HG02884 (cell line): ENCODE measurements around the gene ADAR.

ENCODE experiments used
- ATAC-seq: cut with Tn5 transposase; IDR thresholded peaks from one replicate; pipeline ENCODE4 v1.9.1; 2021; ENCODE audit warnings: mild to moderate bottlenecking, moderate library complexity; ENCODE audit not compliant: unreplicated experiment

ADAR gene

DNA sequence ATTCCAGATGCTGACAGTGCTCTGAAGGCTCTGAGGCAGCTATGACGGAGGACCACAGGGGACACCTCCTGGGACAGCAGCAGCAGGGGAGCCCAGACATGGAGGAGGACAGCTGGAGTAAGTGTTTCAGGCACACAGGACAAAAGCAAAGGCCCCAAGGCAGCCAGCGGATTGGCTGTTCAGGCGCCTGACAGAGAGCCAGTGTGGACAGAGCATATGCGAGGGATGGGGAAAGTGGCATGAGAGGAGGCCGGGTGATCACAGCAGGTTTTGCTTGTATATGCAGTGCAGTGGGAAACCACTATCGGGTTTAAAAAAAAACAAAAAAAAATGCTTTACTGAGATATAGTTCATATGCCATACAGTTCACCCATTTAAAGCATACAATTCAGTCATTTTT is 21.3 kb downstream of the ADAR start:
- no peak for ATAC-seq

GRCh38 chr1:154586231-154586630 is 21.8 kb downstream of the ADAR start:
- no peak for ATAC-seq

DNA sequence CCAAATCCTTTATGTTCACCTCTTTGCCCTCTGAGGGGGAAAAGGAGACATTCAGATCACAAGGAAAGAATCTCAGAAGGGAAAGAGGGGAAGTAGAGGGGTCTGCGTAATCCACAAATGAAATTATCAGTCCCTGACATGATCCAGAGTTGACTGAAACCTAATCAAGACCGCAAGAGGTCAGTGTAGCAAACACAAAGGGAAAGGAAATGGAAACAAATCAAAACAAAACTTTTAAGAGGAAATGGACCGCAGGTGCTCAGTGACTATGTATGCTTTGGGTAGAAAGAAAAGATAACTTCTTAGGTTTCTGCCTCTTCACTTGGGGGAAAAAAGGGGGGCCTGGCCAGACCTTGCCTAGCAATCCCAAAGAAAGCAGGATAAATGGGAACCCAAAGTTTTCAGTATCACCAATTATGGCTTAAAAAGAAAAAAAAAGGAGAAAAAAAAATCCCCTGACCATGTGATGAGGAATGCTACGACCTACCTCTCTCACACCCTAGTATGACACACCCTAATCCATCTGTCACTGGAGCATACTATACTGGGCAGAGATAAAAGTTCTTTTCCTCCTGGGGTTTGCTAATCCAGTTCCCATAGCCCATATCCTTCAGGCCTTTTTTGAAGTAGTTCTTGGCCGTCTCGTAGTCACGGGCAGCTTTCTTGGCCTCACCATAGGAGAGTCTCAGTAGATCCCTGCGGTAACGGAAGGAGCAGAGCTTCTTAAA is 23.6 kb downstream of the ADAR start:
- ATAC-seq, result no peak

DNA sequence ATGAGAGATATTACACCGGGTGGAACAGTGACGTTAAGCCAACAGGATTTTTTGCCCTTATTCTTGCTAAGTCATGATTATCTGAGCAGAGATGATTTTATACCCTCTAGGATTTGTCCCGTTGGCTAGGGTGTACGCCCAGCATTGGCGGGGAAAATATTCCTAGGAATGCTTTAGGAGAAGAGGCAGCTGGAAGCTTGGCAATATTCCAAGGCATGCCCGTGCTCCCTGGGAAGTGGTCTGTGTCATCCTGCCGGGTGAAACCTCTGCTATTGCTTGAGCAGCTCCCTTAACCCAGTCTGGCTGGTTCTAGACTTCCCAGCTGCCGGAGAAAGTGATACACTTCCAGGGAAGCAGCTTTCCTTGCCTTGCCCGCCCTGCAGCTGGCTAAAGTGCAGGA is 24.2 kb downstream of the ADAR start:
- no peak for ATAC-seq

DNA sequence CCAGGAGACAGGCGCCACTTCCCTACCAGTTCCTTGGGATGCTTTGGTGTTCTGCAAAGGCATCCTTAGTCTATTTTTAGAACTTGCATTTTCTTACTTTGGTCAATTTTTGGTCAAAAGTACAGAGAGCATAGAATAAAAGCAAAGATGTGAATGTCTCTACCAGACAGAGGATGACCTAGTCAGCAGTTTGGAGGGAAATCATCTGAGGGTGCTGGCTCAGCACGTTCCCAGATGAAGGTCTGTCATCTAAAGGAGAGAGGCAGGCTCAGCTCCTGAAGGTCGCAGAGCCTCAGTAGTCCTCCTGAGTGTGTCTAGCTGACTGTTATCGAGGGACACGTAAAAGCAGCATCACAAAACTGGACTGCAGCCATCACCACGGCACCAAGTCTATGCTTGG is 25.1 kb downstream of the ADAR start:
- ATAC-seq, result no peak

GRCh38 chr1:154581766-154582165 is 26.2 kb downstream of the ADAR start:
- ATAC-seq, result no peak

DNA sequence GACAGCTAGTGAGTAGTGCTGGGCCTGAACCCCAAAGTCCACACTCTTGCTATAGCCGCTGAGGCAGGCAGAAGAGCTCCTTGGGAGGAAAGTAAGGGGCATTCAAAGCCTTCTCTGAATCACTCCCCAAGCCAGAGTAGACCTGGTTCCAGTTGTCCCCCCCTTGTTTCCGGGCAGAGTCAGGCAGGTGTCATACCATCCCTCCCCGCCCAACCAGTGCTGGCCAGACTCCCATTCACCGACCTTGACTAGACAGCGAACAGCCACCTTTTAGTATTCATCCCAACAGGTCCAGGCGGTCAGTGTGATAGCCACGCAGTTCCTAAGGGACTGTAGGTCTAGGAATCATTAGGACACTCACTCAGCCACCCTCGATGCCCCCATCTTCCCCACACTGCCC is 28.6 kb downstream of the ADAR start:
- no peak for ATAC-seq

DNA sequence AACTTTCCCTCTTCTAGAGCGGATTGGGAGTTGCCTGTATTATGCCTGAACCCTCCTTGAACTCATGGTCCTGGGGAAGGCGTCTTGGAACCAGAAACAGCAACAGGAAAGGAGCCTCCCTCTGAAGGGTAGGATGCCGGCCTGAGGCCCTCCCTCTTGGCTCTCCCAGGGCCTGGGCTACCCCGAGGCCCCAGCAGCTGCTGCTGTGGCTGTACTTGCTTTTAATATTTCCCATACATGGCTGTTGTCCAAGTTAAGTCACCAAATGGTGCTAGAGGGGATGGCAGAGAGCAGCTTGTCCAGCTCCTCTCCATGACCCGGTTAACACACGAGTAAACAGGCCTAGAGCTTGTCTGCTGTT is 29.9 kb downstream of the ADAR start:
- no peak for ATAC-seq

DNA sequence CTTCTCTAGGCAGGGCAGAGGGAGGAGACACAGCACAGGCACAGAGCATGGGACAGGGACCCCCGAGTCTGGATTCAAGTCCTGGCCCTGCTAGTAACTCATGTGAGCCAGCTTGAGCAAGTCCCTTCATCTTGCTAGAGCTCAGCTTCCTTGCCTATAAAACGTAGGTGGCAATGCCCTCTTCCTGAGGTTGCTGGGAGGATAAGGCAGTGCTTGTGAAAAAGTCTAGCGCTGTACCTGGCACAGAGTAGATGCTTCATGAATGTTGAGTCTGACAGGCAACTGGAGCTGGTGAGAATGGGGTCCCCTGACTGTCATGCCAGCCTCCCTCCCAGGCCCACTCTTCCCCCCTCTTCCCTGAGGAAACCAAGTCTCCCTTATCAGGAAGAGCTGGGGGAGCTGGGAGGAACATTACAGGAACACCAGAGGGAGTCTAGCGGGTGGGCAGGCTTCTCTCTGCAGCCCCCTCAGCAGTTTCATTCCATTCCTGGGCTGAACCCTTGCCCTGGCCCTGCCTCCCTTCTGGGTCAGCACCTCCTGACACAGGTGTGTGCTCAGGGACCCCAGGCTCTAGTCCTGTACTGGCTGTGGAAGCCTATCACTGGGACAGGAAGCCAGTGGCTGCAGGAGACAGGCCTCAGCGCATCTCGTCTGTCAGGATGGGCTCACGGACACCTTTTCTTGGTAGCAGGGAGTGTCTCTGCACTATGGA is 30.5 kb downstream of the ADAR start:
- ATAC-seq, result no peak

- no peak for ATAC-seq
Measured at GRCh38 chr1:154575951-154576566, 31.9 kb downstream of the ADAR start.

- ATAC-seq, result no peak
Measured at GRCh38 chr1:154575147-154575927, 32.6 kb downstream of the ADAR start.

DNA sequence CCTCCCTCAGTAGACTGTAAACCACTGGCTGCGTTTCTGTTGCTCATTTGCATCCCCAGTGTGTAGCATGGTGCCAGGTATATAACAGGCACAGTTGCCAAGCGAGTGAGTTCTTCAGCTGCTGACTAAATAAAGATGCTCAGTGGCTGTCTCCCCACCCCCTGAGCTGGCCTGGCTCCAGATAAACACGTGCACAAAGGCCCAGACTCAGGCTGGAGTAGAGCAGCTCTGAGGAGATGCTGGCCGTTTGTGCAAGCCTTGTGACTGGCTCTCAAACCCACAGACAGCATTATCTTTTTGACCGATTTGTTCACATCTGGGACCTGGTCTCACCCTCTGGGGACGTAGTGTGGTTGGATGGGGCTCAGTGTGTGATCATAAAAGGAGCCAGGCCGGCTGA is 33.3 kb downstream of the ADAR start:
- no peak for ATAC-seq

- no peak for ATAC-seq
Measured at GRCh38 chr1:154573168-154573510, 34.8 kb downstream of the ADAR start.

GRCh38 chr1:154572468-154573167 is 35.4 kb downstream of the ADAR start:
- ATAC-seq, result no peak

GRCh38 chr1:154571964-154572288 is 36.1 kb downstream of the ADAR start:
- no peak for ATAC-seq

- ATAC-seq, result no peak
Measured at GRCh38 chr1:154571244-154571963, 36.6 kb downstream of the ADAR start.

GRCh38 chr1:154568157-154568815 is 39.7 kb downstream of the ADAR start:
- ATAC-seq, result no peak

GRCh38 chr1:154567386-154568156 is 40.4 kb downstream of the ADAR start, which contains the start of gene CHRNB2:
Gene CHRNB2 (plus strand): TSS chr1:154567778. CDS start chr1:154568045, 267 bp downstream.
- ATAC-seq, result no peak

DNA sequence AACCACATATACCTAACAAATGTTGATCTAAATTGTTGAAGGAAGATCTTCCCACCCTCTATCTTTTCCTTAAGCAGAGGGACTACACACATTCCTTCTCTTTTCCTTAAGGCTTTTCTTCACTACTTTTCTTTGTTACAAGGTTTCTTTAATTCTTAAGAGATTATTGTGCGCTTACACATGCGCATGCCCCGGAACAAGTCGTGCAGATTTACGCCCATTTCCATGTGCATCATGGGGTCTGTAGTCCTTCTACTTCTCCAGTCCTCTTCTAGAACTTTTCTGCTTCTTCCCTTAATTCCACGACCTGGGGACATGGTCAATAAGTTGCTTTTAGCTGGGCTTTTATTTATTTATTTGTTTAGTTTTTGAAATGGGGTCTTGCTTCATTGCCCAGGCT is 42.1 kb downstream of the ADAR start:
- no peak for ATAC-seq
